DLD1 (cell line): Measurements from ENCODE around the gene HECA.
"Not testable (repeated sequence)": the region's sequence is repeated elsewhere in the genome, so short reads cannot be mapped to it uniquely, and the experiment has no call there.

Experiments
- in situ Hi-C: cut with HindIII; loops from 2 replicates; pipeline ENCODE4 v1.10.0; 2017; ENCODE audit warnings: low sequenced_read_pairs

Gene HECA

DNA sequence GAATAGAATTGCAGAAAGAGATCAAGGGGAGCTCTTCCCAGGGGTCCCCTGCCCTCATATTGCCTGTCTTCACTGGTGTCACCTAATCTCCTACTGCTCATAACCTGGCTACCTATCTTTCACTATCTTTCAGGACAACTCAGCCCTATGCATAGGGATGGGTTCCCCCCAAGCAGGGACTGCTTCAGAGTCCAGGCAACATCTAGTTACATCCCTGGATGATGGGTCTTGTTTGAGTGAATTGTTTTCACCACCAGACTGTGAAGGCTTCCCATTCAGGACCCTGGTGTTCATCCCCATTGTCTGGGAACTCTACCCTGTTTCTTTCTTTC lies 850 bp upstream of the HECA start:
- in situ Hi-C loops = no loop called here

DNA sequence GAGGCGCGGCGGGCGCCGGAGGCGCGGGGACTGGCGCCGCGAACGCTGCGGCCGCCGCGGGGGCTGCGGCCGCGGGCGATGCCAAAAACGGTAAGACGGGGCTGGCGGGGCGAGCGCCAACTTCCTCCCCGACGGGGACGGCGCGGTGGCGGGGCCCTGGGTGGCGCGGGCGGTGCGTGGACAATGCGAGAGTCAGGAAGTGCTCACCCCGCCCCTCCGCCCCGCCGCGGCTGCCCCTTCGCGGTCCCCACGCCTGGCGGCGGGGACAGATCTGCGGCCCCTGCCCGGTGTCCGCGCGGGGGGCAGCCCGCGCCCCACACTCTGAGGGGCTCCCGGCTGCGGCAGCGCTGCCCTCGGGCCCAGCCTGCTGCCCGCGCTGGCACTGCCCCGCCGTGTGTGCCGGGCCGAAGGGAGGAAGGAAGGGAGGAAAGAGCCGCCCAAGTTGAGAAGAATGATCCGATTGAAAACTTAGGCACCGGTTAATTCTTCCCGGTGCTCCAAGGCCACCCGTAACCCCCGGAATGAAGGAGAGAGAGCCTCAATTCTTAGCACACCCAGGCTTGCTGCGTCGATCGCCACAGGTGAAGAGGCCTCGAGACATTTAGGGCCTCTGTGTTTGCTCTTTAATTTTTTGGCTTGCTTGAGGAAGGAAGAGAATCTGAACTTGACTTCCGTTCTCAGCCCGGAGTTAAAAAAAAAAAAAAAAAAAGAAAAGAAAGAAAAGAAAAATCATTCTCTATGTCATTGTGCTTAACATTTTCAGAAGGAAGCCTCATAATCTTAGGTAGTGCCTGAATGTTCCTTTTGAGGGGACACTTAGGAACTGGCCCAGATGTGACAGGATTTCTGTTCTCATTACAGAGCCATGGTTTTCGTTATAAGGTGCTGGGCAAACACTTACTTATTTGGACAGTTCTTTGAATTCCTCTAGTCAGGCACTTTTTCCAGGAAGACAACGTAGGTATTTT lies 982 bp downstream of the HECA start:
- in situ Hi-C loops = no loop called here

- in situ Hi-C loops = no loop called here
Observed at GRCh38 chr6:139137706-139138105, 2.8 kb downstream of the HECA start.

GRCh38 chr6:139140854-139141253 lies 6.0 kb downstream of the HECA start:
- in situ Hi-C loops = not testable (repeated sequence)

DNA sequence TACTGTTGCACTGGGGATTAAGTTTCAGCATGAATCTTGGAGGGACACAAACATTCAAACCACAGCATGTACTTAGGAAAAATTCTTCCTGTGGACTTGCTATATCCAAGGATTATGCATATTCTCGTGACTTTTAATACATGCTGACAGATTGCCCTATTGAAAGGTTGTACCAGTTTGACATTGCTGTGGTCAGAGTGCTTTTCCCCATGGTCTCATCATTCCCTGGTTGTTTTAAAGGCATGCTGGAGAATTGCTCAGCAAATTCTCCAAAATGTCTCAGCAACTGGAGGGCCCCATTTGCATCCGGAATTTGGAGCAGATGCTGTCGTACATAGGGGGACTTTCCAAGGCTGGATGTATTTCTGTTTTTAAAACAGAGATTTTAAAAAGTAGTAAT lies 7.4 kb downstream of the HECA start:
- in situ Hi-C loops = no loop called here

DNA sequence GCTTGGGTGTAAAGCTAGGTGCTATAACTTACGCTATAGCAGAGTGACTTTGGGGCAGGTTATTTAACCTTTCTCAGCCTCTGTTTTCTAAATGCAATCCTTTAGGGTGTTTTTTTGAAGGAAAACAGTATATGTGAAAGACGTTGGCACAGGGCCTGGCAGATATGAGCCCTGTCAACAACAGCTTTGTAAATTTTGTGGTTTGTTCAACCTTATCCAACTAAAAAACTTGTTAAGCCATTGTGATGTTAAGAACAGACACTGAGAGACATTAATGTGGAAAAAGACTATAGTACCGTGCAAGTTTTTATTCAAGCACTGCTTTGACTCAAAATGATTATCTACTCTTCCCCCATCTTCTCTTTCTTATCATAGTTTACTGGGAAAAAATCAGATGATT lies 8.2 kb downstream of the HECA start:
- in situ Hi-C loops = no loop called here

GRCh38 chr6:139144490-139145085 lies 9.7 kb downstream of the HECA start:
- in situ Hi-C loops = no loop called here

GRCh38 chr6:139145661-139146060 lies 10.8 kb downstream of the HECA start:
- in situ Hi-C loops = no loop called here

GRCh38 chr6:139146317-139146726 lies 11.4 kb downstream of the HECA start:
- in situ Hi-C loops = no loop called here

DNA sequence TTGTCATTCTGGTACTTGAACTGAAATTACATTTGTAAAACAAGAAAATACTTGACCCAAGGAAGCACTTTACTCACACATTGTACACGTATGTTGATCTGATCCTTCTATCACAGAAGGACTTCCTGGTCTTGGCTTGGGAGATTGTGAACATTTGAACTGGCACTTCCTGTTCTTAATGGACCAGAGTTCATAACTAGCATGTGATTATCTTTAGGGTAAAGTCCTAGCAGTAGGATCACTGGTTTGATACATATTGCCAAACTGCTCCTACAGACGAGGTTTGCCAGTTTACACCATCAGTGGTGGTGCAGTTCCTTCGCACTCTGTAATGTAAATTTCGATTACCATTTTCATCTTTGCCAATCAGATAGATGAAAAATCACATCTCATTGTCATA lies 12.7 kb downstream of the HECA start:
- in situ Hi-C loops = no loop called here

- in situ Hi-C loops = no loop called here
Observed at GRCh38 chr6:139148557-139149235, 13.8 kb downstream of the HECA start.

GRCh38 chr6:139149383-139149782 lies 14.5 kb downstream of the HECA start:
- in situ Hi-C loops = no loop called here

GRCh38 chr6:139150920-139151319 lies 16.0 kb downstream of the HECA start:
- in situ Hi-C loops = no loop called here

GRCh38 chr6:139151425-139152087 lies 16.7 kb downstream of the HECA start:
- in situ Hi-C loops = no loop called here

- in situ Hi-C loops = no loop called here
Observed at GRCh38 chr6:139152088-139152891, 17.4 kb downstream of the HECA start.

DNA sequence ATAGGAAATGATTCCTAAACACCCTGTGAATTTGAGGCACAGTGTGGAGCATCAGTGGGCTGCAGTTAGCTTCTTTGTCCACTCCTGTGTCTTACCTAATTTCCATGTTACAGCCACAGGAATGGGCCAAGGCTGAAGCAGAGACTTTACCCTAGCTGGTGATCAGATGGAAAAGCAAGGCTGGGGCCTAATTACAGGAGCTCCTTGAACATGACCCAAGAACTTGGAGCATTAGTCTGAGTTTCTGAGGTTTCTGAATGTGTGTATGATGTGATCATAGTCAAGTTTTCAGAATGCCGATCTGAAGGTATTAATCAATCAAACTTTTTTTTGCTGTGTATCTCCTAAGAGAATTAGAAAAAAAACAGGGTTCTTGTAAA lies 18.0 kb downstream of the HECA start:
- in situ Hi-C loops = no loop called here

DNA sequence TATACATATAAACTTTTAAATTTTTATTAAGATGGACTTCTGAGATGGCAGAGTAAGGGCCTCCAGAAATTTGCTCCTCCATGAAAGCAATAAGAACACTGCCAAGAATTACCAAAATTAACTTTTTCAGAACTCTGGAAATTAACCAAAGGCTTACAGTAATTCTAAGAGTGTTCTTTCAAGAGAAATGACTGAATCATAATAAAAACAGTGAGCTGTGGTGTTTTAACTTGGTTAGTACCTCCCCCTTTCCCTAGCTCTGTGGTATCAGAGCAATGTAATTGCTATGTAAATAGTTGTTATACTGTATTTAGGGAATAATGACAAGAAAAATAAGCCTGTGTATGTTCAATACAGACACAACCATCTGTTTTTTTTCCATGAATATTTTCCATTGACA lies 19.0 kb downstream of the HECA start:
- in situ Hi-C loops = no loop called here

DNA sequence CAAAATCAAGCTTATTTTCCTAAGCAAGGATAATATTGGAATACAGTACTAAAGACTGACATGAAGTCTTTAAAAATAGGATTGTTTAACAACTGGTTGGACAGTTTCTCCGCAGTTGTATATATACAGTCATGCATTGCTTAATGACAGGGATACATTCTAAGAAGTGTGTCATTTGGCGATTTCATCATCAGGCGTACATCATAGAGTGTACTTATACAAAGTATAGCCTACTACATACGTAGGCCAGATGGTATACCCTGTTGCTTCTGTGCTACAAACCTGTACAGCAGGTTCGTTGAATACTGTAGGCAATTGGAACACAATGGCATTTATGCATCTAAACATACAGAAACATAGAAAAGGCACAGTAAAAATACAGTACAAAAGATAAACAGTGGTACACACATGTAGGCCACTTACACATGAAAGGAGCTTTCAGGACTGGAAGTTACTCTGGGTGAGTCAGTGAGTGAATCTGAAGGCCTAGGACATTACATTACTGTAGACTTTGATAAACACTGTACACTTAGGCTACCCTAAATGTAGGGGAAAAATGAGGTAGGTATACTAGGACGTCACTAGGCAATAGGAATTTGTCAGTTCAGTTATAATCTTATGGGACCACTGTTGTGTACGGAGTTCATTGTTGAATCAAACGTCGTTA lies 20.1 kb downstream of the HECA start:
- in situ Hi-C loops = no loop called here

DNA sequence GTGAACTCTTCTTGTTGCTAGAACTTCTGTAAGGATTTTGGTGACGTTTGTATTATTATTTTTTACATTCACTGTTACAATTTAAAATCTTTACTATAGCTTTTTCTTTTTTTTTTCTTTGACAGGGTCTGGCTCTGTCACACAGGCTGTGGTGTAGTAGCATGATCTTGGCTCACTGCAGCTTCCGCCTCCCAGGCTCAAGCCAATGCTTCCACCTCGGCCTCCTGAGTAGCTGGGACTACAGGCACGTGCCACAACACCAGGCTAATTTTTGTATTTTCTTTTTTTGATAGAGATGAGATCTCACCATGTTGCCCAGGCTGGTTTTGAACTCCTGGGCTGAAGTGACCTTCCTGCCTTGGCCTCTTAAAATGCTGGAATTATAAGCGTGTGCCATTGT lies 21.2 kb downstream of the HECA start:
- in situ Hi-C loops = no loop called here

DNA sequence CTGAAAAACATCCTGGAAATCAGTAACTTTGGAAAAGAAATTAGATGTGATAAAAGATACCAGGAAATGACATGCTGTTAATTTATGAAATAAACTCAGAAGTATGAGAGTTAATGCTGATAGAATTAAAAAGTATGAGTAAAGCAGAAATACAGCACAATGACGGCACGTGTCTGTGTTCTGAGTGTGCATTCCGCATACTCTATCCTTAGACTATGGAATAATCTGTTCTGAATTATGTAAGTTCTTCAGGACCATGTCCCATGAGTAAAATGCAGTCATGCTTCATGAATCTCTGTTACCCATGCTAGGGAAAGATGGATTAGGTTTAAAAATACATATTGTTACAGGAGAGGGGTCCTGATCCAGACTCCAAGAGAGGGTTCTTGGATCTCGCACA lies 21.7 kb downstream of the HECA start:
- in situ Hi-C loops = no loop called here
